HG03280 (cell line): ENCODE measurements around the gene CTDP1.

Experiments
- ATAC-seq: cut with Tn5 transposase; IDR thresholded peaks from one replicate; pipeline ENCODE4 v1.9.1; 2021; ENCODE audit warnings: mild to moderate bottlenecking, moderate library complexity; ENCODE audit not compliant: unreplicated experiment

CTDP1 gene

GRCh38 chr18:79679552-79680099 lies at the start of gene CTDP1:
Gene CTDP1, plus strand, starts transcription at chr18:79679803. Its CDS starts 145 bp downstream, at chr18:79679948.
- peak; percentile 65 for ATAC-seq

DNA sequence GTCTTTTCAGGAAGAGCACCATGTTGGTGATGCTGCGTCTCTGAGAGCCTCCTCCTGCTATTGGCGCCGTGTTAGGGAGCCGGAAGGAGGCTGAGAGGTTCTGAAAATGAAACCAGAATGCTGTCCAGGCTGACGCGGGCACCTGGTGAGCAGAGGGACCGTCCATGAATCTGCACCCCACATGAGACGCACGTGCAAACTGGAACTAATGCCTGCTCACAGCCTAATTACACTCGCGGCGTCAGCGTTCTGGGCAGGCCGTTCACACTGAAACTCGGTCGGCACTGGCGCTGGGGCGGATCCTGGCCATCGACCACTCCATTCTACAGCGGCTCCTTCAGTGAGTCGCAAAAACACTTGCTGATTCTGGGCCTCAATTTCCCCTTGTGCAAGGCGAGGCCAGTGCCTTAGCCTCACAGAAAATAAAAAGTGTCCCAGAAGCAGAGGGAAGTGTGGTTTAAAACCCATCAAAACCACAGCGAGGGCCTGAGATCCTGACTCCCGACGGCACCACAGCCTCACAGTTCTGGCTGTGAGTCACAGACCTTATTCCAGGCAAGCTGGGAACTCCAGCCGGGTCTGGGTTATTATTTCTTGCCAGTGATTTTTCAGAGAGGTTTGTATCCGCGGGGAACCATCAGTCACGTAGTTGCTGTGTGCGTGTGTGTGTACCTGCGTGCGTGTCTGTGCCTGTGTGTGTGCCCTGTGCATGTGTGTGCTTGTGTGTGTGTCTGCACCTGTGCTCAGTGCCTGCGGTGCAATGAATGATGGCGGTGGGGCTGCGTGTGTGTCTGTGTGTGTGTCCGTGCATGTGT lies 49.1 kb upstream of the CTDP1 start:
- no peak for ATAC-seq

GRCh38 chr18:79631096-79631507 lies 48.5 kb upstream of the CTDP1 start:
- no peak for ATAC-seq

DNA sequence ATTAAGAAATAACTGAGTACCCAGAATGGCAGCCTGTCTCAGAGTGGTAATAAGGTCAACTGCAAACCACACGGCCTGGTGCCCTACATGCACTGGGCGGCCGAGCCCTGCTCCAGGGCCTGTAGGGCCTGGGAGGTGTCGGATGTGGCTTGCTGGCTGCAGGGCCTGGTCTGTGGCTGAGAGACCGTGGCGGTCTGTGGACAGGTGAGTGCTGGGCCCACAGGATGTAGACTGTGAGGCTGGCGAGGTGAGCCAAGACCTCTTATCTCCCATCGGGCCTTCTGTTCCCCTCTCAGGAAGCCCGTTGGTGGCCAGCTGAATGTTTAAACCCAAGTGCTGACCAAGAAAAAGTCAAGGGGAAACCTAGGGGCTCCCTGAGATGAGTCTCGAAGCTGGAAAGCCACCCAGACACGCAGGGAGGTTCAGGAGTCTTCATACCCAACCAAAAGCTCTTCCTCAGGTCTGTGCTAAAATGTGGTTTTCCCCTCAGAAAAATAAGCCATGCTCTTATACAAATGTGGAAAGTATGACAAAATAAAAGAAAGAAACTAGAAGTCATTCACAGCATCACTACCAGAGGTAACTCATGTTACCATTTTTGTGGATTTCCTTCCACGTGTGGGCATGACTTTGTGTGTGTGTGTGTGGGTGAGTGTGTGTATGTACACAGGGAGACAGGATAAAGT lies 47.7 kb upstream of the CTDP1 start:
- ATAC-seq: no peak

- no peak for ATAC-seq
These were observed 46.8 kb upstream of the CTDP1 start for GRCh38 chr18:79632765-79633164.

DNA sequence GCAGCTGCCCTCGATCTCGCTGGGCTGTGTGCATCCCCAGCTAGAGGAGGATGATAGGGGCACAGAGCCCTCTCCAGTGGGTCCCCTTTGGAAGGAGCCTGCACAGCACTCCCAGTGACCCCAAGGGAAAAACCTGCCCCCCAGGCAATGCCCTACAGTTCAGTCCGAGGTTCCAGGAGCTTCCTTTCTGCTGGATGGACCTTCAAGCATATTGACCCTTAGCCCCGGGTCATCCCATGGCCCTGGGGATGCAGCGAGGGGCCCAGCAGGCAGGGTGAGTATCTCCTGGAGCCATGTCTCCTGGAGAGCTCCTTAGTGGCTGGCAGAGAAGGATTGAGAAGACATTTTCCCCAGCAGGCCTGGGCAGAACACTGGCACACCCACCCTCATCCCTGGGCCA lies 45.4 kb upstream of the CTDP1 start:
- ATAC-seq: no peak

DNA sequence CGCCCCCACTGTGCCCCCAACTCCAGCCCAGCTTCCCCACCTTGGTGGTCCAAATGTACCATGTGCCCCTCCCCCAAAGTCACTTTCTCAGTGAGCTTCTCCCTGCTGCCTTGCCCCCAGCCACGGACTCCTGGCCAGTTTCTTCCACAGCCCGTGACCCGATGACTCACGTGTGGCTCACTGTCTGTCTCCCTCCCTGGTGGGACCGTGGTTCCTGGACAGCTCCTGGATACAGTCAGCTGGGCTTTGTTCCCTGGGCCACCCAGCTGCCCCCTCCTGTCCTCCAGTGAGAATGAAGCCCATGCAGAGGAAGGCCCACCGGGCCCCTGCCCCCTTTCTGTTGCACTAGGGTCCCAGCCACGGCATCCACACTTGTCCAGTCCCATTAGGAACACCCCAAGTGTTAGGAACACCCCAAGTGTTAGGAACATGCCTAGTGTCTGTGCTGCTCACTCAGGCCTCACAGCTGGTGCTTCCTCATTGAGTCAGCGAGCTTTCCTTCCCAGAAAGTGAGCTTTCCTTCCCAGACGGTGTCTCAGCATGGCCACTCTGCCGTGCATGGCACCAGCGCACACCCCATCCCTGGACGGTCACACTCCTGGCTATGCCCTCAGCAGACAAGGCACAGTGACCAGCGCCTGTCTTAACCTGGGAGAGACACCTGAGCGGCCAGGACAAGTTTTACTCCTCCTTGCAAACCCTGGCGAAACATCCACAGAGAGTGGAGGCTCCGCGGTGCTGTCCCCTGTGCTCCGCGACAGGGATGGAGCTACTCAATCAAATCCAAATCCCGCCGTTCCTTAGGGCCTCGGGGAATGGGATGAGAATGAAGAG lies 44.8 kb upstream of the CTDP1 start:
- no peak for ATAC-seq

DNA sequence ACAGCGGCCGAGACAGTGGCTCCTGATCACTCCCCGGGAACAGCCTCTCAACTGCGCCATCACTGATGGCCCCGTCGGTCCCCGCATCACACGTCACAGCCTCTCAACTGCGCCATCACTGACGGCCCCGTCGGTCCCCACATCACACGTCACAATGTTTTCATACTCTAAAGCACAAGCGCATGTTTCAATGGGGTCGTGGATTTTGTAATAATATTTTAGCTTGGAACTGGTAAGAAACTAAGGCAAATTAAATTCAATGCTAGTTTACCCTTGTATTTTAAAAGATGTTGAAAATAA lies 44.2 kb upstream of the CTDP1 start:
- ATAC-seq: no peak

GRCh38 chr18:79637181-79637920 lies 42.3 kb upstream of the CTDP1 start:
- no peak for ATAC-seq

DNA sequence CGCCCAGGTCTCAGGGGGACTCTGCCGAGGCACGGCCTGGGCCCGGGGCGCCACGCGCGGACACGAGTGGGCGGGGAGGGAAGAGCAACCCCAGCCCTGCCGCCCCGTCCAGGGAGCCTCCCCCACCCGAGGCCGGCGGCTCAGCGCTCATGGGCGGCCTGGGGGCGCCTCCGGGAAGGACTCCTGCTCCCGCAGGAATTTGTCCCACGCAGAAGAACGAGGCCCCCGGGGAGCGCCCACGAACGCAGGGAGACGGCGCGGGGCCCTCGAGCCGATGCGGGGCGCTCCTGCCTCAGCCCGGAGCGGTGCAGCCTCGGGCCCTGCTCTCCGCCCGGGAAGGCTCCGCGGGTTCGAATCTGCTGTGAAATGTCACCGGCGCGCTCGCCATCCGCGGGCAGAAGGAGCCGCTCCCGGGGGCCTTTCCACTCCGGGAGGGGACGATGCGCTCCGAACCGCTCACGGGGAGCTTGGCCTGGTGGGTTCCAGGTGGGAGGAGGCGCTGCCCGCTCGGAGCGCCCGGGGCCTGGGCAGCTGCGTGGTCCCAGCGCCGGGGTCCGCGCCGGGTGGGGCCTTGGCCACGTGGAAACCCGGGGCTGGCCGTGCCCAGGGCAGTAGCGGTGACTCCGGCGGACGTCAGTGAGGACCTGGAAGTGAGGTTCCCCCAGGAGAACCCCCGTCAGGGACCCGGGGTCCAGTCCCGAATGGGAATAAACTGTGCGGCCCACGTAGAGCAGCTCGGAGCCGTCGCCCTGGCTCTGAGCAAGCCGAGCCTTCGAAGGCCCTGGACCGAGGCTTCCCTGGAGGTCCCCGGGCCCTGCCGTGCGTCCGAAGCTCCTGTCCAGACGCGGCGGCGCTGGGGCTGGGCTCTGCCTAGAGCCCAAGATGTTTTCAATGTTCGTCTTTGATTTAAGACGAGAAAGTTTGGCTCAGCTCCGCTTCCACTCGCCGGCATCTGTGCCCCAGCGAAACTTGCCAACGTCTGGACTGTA lies 41.4 kb upstream of the CTDP1 start:
- no peak for ATAC-seq

DNA sequence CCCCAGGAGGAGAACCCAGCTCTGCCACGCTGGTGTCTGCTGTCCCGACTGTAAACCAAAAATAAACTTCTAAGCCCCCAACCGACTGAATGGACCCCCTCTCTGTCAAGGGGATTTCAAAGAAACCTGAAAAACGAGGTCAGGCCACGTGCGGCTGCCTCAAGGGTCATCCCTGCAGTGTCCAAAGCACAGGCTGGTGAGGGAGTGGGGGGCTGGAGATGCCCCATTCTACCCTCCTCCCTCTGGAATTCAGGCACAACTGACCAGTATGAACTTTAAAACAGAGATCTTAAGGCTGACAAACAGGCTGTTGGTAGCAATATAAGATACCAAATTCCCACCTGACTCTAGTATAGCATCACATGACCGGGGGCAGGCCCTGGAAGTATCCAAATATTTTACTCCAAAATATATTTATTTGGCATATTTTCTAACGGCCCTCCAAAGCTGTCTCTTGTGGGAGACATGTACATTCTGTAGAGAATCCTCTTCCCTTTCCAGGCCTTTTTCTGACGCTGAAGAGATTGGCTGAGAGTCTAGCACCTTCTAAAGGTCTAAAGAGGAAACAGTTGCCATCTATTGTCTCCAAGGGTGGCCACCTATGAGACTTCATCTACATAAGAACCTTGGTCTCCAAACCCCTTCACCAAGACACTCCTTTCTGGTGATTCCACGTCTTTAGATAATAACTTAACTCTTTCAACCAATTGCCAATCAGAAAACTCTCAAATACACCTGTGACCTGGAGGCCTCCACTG lies 40.4 kb upstream of the CTDP1 start:
- no peak for ATAC-seq

GRCh38 chr18:79640064-79640672 lies 39.4 kb upstream of the CTDP1 start:
- ATAC-seq: no peak

DNA sequence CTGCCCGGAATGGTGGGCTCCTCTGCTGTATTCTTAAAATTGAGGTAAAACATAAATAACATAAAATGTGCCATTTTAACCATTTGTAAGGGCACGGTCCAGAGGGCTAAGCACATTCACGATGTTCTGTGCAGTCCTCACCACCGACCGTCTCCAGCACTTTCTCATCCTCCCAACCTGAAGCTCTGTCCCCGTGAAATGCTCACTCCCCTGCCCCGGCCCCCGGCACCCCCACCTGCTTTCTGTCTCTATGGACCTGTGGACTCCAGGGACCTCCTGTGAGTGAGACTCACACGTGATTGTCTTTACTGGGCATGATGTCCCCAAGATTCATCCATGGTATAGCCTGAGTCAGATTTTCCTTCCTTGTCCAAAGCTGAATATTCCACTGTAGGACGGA lies 38.7 kb upstream of the CTDP1 start:
- ATAC-seq: no peak

- no peak for ATAC-seq
These were observed 37.7 kb upstream of the CTDP1 start for GRCh38 chr18:79641722-79642497.

GRCh38 chr18:79642626-79643025 lies 37.0 kb upstream of the CTDP1 start:
- no peak for ATAC-seq

GRCh38 chr18:79643054-79643984 lies 36.3 kb upstream of the CTDP1 start:
- no peak for ATAC-seq
